ENCODE measurements around the gene SCD5.

Gene SCD5

DNA sequence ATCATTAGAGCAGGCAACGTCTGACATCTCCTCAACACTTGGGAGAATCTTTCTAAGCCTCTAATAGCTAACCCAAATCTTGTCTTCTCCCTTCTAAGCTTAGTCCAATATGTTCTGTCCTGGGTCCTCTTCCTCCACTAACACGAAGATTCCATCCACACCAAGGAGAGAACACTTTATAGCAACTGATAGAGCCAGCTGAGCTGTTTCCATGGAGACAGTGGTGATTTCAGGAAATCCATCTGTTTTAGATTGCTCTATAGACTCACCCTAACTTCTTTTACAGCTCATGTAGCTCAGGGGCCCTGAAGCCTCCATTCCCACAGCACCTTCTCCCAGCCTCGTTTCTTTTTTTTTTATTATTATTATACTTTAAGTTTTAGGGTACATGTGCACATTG lies 37.4 kb downstream of the SCD5 start:
- Mint-ChIP-seq H3K4me3 (no peak overlapping the region), H3K27me3 (peaks cover 27% of the 10 kb centered on the region), H3K9me3 (peaks cover 8% of the 10 kb centered on the region), H3K27ac (no peak overlapping the region), H3K36me3 (no peaks in the 10 kb centered on the region), H3K4me1 (no peaks in the 10 kb centered on the region)
- no peak for DNase-seq
- CTCF ChIA-PET: no interaction called here

DNA sequence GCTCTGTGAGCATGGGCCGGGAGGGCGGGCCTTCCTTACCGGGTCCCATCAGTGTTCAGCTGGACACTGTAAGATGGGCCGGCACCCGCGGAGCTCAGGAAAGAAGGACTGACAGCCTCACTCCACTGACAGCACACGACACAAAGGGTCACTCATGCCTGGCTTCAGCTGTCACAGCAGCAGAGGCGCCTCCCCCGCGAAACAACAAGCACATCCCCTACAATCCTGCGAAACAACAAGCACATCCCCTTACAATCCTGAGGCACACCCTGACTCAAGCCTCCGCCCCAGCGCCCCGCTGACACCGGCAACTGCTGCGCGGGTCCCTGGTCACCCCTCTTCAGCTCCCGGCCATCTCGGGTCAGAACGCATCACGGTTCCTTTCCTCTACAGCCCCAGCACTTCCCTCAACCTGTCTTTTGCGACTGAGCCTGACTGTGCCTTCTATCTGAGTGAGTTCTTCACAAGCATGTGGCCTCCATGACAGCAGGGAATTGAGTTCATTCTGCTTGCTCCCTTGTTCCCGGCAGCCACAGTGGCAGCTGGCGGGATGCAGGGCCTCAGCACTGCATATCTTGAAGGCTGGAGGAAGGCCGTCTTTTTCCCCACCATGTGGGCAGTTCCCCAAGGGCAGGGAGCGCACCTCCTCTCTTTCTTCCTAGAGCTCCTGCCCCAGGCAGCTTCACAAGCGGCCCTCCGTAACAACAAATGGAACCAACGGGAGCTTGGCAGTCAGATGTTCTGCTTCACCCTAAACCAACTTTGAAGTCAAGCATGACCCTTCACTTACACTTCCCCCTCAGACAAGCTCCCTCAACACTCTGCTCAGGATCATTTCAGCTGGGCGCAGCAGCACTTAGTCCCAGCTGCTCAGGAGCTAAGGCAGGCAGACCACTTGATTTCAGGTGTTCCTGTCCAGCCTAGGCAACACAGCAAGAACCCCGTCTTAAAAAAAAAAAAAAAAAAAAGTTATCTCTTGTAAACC lies 39.6 kb downstream of the SCD5 start:
- Mint-ChIP-seq H3K4me3 (no peak overlapping the region), H3K4me1 (no peaks in the 10 kb centered on the region), H3K27me3 (peaks cover 40% of the 10 kb centered on the region), H3K36me3 (no peaks in the 10 kb centered on the region), H3K27ac (no peak overlapping the region), H3K9me3 (no peaks in the 10 kb centered on the region)
- CTCF ChIA-PET: no interaction called here
- no peak for DNase-seq

DNA sequence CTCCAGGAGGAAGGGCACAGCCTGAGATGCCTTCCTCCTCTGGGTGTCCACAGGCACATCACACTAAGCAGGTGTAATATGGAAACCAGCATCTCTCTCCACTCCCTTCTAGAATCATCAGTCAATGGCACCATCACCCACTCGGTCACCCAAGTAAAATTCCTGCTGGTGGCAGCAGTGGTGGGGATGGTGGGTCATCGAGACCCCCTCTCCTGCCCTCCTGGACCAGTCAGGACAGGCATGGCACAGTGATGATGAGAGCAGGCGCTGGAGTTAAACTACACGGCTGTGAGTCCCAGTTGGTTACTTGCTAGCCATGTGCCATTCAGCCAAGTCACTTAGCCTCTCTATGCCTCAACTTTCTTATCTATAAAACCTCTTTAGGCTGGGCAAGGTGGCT lies 42.5 kb downstream of the SCD5 start:
- no peak overlapping the region for H3K4me3 Mint-ChIP-seq

DNA sequence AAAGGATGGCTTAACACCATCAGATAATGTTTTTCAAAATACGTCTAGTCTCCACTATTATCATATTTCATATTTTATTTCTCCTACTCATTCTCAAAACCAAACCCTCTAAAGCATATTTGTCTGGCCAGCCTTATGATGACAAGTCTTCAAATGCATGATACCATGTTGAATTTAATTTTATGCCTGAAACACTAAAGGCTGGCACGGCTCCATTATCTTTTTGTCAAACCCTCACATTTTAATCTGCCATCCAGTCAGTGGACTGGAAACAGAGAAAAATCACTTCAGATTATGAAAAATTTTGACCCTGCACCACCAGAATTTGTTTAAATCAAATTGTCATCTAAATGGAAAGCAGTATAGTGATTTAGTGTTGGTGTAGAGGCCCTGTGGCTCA lies 42.9 kb downstream of the SCD5 start:
- H3K4me3 Mint-ChIP-seq: no peak overlapping the region
- no peaks in the 10 kb centered on the region for H3K9me3 Mint-ChIP-seq
- H3K27ac Mint-ChIP-seq: no peak overlapping the region

More for the DNA sequence above, 42.5 kb downstream of the SCD5 start:
- no peak for DNase-seq
- CTCF ChIA-PET: no interaction called here
- peaks cover 49% of the 10 kb centered on the region for H3K27me3 Mint-ChIP-seq
- no peak overlapping the region for H3K27ac Mint-ChIP-seq
- no peaks in the 10 kb centered on the region for H3K9me3 Mint-ChIP-seq
- no peaks in the 10 kb centered on the region for H3K36me3 Mint-ChIP-seq
- no peaks in the 10 kb centered on the region for H3K4me1 Mint-ChIP-seq

DNA sequence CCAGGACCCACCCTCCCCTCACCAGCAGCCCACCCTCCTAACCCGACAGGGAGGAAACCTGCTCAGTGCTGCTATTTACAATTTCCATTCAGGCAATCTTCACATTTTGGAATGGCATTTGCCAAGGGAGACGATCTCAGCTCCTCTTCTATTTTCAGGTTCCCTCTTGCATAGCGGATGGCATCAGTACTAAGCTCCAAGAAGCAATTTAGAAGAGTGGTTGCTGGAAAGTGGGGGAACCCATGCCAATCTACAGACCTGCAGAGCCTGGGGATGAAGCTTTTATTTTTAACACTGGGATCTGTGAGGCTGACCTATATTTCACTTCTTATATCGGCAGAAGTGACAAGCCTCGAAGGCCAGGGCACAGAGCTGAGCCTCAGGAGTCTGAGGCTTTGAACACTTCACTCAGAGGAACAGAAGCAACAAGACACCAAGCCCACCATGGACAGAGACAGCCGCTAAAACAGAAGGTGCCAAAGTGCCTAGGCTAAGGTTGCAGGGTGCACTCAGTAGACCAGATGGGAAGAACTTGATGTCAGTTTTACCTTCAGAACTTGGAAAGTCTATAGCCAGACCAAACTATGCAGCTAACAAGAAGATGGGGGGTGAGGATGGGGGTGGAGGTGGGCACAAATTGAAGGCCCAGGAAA lies 44.0 kb downstream of the SCD5 start:
- H3K4me3 Mint-ChIP-seq: no peak overlapping the region
- DNase-seq: no peak
- no peaks in the 10 kb centered on the region for H3K9me3 Mint-ChIP-seq
- H3K4me1 Mint-ChIP-seq: no peaks in the 10 kb centered on the region
- CTCF ChIA-PET: no interaction called here
- no peaks in the 10 kb centered on the region for H3K36me3 Mint-ChIP-seq
- H3K27me3 Mint-ChIP-seq: peaks cover 46% of the 10 kb centered on the region
- no peak overlapping the region for H3K27ac Mint-ChIP-seq

More for the DNA sequence above, 42.9 kb downstream of the SCD5 start:
- Mint-ChIP-seq H3K36me3 (no peaks in the 10 kb centered on the region), H3K4me1 (no peaks in the 10 kb centered on the region), H3K27me3 (peaks cover 52% of the 10 kb centered on the region)
- CTCF ChIA-PET: no interaction called here
- DNase-seq: no peak

DNA sequence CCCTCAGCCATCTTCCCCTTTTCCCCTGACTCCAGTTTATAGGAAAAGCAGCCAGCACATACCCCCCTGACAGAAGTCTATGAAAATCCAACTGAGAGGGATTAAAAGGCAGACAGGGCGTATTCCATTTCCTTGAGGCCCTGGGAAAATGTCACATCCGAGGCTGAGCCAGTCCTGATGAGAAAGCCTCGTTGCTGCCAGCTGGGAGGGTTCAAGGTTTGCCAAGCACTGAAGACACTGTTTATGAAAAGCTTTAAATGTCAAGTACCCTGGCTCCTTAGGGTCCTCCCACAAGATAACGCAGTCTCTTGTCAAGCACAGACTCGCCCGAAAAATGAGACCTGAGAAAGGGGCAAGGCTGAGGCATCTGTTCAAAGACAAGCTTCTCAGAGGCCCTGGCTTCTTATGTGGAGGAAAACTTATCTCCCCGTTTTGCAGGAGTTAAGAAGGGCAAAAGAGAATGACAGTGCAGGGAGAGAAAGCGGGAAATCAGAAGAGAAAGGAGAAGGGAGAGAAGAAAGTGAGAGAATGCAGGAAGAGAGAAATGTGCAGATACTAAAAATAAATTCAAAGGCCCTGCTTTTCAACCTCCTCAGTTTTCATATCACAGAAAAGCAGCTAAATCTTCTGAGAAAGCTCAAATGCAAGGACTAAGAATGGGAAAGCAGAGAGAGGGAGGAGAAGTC lies 44.7 kb downstream of the SCD5 start:
- CTCF ChIA-PET: no interaction called here
- no peaks in the 10 kb centered on the region for H3K9me3 Mint-ChIP-seq
- no peak overlapping the region for H3K4me3 Mint-ChIP-seq

DNA sequence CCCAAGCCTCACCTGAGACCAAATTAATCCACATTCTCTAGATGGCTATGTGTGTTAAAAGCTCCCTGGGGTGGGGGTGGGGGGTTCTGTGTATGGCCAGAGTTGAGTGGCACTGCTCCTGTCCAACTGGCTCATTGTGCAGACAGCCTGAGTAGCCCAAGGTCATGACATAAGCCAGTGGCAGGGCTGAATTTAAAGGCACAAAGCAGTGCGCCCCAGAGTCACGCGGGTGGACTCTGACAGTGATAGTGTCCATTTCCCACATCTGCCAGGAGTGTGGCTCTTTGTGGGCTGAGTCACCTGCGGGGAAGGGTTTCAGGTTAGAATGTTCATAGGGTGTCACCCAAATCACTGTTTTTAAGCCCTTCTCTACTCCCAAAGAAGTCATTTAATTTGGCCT lies 45.4 kb downstream of the SCD5 start:
- H3K36me3 Mint-ChIP-seq: no peaks in the 10 kb centered on the region
- H3K27me3 Mint-ChIP-seq: peaks cover 40% of the 10 kb centered on the region
- no peaks in the 10 kb centered on the region for H3K9me3 Mint-ChIP-seq
- CTCF ChIA-PET: no interaction called here
- no peak overlapping the region for H3K4me3 Mint-ChIP-seq
- H3K4me1 Mint-ChIP-seq: no peaks in the 10 kb centered on the region
- H3K27ac Mint-ChIP-seq: no peak overlapping the region
- DNase-seq: no peak

More for the DNA sequence above, 44.7 kb downstream of the SCD5 start:
- Mint-ChIP-seq H3K27me3 (peaks cover 39% of the 10 kb centered on the region), H3K4me1 (no peaks in the 10 kb centered on the region), H3K36me3 (no peaks in the 10 kb centered on the region), H3K27ac (no peak overlapping the region)
- DNase-seq: no peak

DNA sequence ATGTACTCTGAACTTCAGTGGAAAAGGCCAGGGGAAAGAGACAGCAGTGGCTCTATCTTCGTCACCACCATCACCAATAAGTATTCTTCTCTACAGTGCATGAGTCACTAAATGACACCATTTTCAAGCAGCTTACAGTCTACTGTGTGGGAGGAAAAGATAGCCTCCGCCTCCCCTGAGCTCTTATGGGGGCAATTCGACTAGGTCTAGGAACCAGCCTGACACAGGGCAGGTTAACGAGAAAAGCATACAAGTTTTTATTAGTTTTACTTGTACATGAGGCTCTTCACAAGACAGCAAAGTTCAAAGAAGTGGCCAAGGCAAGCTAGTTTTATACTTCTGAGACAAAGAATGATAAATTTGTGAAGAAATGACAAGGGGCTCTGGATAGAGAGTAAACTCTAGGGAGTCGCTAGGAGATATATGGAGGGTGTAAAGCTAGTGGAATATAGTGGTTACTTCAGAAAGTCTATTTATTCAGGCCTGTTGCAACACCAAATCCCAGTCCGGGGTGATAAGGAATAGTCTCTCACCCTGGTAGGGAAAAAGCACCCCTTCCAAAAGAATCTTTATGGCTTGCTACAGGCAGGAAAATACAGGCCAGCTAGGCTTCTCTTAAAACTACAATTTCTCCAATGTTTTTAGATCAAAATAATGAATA lies 49.7 kb downstream of the SCD5 start:
- Mint-ChIP-seq H3K9me3 (no peaks in the 10 kb centered on the region), H3K4me3 (no peak overlapping the region), H3K36me3 (no peaks in the 10 kb centered on the region), H3K27me3 (peaks cover 33% of the 10 kb centered on the region), H3K4me1 (no peaks in the 10 kb centered on the region), H3K27ac (no peak overlapping the region)
- no peak for DNase-seq
- CTCF ChIA-PET: interaction anchor here (0.5 to 3.4 kb wide), 3 partner anchors 10 to 685 kb away, joined by 4 to 26 read pairs (median 5); no protein-coding TSS in a partner anchor

DNA sequence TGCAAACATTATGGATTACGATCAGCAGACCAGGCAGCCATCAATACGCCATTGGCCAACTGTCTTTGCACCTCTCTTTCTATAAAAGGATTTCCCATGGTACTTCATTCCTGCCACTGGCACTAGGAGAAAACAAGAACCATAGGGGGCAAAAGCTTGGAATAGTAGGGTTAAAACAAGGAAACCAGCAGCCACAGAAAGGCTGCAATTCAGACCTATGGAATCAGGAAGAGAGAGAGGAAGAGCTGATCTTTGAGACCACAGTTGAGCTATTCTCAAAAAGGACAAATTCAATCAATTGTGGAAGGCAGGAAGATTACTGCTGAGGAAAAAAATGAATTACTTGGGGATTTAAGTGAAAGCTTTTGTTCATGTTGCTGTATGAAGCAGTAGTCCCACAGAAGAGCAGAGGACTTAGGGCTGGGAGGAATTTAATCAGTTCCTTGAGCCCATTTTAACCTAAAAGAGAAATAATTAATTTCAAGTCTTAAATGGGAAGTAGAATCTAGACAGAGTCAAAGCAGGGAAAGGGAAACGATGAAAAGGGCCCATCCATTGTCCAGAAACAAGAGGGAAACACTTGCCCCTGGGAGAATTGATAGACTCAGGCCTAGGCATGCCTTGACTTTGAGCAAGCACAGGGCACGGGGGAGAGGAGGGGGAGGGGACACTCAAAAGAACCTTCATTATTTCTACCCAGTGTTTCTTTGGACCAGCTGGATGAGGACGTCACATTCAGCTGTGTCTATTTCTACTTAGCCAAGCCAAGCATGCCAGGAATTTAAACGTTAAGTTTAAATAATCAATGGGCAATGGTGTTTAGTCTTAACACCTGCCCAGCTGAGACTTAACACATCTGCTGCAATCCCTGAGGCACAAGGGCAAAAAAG lies 50.7 kb downstream of the SCD5 start:
- Mint-ChIP-seq H3K36me3 (no peaks in the 10 kb centered on the region), H3K27me3 (peaks cover 25% of the 10 kb centered on the region), H3K4me3 (no peak overlapping the region), H3K4me1 (no peaks in the 10 kb centered on the region), H3K9me3 (no peaks in the 10 kb centered on the region), H3K27ac (no peak overlapping the region)
- CTCF ChIA-PET: interaction anchor here (1.2 to 3.4 kb wide), 2 partner anchors 9 to 286 kb away, joined by 5 to 26 read pairs; no protein-coding TSS in a partner anchor
- DNase-seq: no peak

DNA sequence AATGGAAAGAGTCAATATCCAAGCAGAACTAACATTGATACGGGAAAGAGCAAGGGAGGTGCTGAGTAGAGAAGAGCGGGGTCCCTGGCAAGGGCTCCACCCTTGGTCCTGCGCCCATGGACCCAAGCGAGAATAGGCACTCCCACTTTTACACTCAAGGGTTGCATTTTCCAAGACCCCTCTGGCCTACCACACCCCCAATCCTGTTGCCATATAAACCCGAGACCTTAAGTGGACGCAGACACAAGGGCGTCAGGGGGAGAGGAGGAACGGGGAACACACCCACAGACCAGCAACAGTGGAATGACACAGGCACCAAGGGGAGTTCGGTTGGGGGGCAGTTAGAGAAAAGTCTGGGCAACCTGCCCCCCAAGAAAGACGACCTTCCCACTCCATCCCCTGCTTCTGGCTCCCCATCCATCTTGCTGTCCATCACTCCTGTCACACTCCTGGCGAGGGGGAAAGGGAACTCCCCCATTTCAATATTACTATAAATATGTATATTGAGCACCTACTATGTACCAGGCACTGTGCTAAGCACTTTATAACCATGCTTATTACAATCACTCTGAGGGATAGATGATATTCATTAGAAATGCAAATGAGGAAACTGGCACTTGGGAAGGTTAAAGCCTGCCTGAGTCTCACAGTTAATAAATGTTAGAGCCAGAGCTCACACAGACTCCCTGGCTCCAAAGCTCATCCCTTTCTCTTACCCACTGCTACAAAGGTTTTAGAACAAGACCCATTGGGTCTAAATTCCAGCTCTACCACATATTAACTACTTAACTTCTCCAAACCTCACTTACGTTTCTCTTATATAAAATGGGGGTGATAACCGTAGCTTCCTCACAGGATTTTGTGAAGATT lies 51.7 kb downstream of the SCD5 start:
- Mint-ChIP-seq H3K4me3 (no peak overlapping the region), H3K4me1 (no peaks in the 10 kb centered on the region), H3K9me3 (no peaks in the 10 kb centered on the region), H3K27me3 (peaks cover 28% of the 10 kb centered on the region), H3K36me3 (no peaks in the 10 kb centered on the region), H3K27ac (no peak overlapping the region)
- CTCF ChIA-PET: interaction anchor here (0.5 to 3.4 kb wide), 2 partner anchors 8 to 262 kb away, joined by 4 to 26 read pairs; no protein-coding TSS in a partner anchor
- DNase-seq: no peak

DNA sequence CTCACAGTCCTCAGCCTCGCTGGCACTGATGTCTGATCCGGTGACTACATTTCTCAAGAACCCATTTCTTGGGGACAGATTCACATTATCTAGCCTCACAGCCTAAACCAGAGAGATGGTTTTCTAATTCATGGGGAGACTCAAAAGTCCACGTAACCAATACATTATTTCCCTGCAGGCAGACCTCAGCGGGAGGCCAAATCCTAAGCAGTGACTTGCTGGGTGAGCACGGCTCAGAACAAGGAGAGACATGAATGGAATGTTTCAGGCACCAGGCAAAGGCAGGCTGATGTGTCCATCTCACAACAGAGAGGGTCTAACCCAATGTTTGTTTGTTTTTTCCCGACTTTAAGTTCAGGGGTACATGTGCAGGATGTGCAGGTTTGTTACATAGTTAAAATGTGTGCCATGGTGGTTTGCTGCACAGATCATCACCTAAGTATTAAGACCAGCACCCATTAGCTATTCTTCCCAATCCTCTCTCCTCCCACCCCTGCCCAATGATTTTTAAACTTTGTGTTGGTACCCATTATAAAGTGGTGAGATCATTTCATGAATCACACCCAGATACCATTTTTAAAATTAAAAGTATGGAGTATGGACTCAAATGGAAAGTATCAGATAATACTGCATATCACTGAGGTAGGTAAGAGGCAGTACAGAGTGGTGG lies 53.3 kb downstream of the SCD5 start:
- Mint-ChIP-seq H3K4me1 (no peaks in the 10 kb centered on the region), H3K27me3 (peaks cover 23% of the 10 kb centered on the region), H3K27ac (no peak overlapping the region), H3K4me3 (no peak overlapping the region), H3K36me3 (no peaks in the 10 kb centered on the region), H3K9me3 (no peaks in the 10 kb centered on the region)
- CTCF ChIA-PET: no interaction called here
- DNase-seq: no peak

DNA sequence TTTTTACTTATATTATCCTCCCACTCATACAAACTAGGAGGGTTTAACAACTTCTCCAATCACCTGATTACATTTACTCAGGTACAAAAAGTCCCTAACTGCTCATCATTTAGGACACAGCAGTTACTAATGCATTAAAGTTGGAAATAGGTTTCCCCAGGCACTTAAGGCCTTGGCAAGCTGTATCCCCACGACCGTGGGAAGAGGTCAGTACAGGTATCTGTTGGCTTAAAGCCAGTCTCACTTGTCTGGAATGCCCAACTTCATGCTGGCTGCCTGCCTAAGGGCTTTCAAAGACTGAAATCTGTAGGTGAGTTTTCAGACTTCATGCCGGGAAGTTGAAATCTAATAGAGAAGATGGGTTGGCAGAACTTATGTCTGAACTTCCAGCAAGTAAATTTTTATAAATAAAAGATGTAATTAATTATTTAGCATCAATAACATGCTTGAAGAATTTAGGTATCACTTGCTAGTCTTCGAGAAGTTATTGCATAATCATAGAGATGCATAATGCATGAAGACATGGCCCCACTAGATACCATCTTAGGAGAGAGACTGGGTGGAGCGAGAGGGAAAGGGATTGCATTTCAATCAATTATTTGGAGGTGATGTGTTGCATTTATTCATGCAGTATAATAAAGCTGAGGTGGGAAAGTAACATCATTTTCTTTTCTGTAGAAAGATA lies 54.2 kb downstream of the SCD5 start:
- H3K9me3 Mint-ChIP-seq: no peaks in the 10 kb centered on the region
- CTCF ChIA-PET: interaction anchor here (1.4 kb wide), 1 partner anchor 10 kb away, joined by 3 read pairs; no protein-coding TSS in a partner anchor
- no peaks in the 10 kb centered on the region for H3K4me1 Mint-ChIP-seq
- H3K27ac Mint-ChIP-seq: no peak overlapping the region
- H3K27me3 Mint-ChIP-seq: peaks cover 23% of the 10 kb centered on the region
- DNase-seq: no peak
- H3K4me3 Mint-ChIP-seq: no peak overlapping the region
- H3K36me3 Mint-ChIP-seq: no peaks in the 10 kb centered on the region

Measured in activated naive CD4-positive, alpha-beta T cell treated with anti-CD3 and anti-CD28 coated beads, Interleukin-2, amount 10 ng/mL, durations not matched to agents 7 days and 5 days (primary cell).